SK-N-SH (cell line): ENCODE measurements around the gene AFF3.

Source experiments
- RXRA ChIP-seq: IDR thresholded peaks from 2 replicates; pipeline ENCODE4 v1.4.0; 2012; ENCODE audit warnings: low read depth, mild to moderate bottlenecking, borderline replicate concordance
- USF2 ChIP-seq: fragments of 150-350 bp; IDR thresholded peaks from 2 replicates; pipeline ENCODE4 v1.6.1; 2017; ENCODE audit warnings: antibody characterized with exemption, low read length, low read depth, borderline replicate concordance

- no peak for TF ChIP-seq USF2
- TF ChIP-seq RXRA: no peak
Observed at GRCh38 chr2:100002059-100002458, 140.3 kb downstream of the AFF3 start.
